SK-N-SH (cell line): ENCODE measurements around the gene SCO1. TPM values are rescaled to one million over a fixed set of nuclear protein-coding genes. Genes with fewer than 3 reads are reported as not detected.

Experiments
- CTCF ChIA-PET: fragments of 300-600, 350-600 bp; formaldehyde crosslinking; extraction: SDS; loops from one replicate; lab custom pipeline; 2021; lab: Yijun Ruan, JAX
- POLR2A ChIA-PET: fragments of 350-600 bp; sonication (Branson Sonifier 250); formaldehyde crosslinking; extraction: SDS; loops from one replicate; lab custom pipeline; 2020; ENCODE audit warnings: antibody characterized with exemption, inconsistent platforms; lab: Yijun Ruan, JAX
- DNase-seq: peaks from one replicate; pipeline ENCODE4 v3.0.0; 2012
- H2AFZ ChIP-seq: fragments of 200-600 bp; sonication (generic); 2 replicates; pipeline ENCODE4 v1.8.1; 2016; ENCODE audit warnings: antibody characterized with exemption, mild to moderate bottlenecking, low read depth
- H3F3A ChIP-seq: fragments of 200-600 bp; sonication (generic); replicated peaks from 2 replicates; pipeline ENCODE3; 2016; ENCODE audit warnings: antibody characterized with exemption, mild to moderate bottlenecking; ENCODE audit not compliant: insufficient read depth
- H3K27ac ChIP-seq, 2 experiments: fragments of 200-500 bp in 1 of 2; fragments of 200-600 bp in 1 of 2; sonication (Bioruptor generic) in 1 of 2; sonication (generic), shearing (Covaris generic) in 1 of 2; 2 replicates each; pipeline versions ENCODE4 v1.5.1 to v1.6.1; 2014 to 2016; ENCODE audit warnings: low read depth in 2 of 2, inconsistent platforms in 1 of 2, low read length in 1 of 2, mild to moderate bottlenecking in 1 of 2, mixed read lengths in 1 of 2
- H3K27me3 ChIP-seq: fragments of 200-600 bp; sonication (generic), shearing (Covaris generic); 2 replicates; pipeline ENCODE4 v1.6.1; 2016; ENCODE audit warnings: mixed run types; ENCODE audit not compliant: insufficient read depth
- H3K36me3 ChIP-seq, 2 experiments: fragments of 200-500 bp in 1 of 2; fragments of 200-600 bp in 1 of 2; sonication (Bioruptor generic) in 1 of 2; sonication (generic) in 1 of 2; replicated peaks in 1 of 2; 2 replicates each; pipeline versions ENCODE3 to v1.5.1; 2014 to 2016; ENCODE audit warnings: low read length in 1 of 2, mild to moderate bottlenecking in 1 of 2; ENCODE audit not compliant: insufficient read depth in 2 of 2, control insufficient read depth in 1 of 2
- H3K4me1 ChIP-seq, 2 experiments: fragments of 200-500 bp in 1 of 2; fragments of 200-600 bp in 1 of 2; sonication (Bioruptor generic) in 1 of 2; sonication (generic), shearing (Covaris generic) in 1 of 2; 2 replicates each; pipeline versions ENCODE4 v1.5.1 to v1.6.1; 2014 to 2016; ENCODE audit warnings: low read depth in 1 of 2, low read length in 1 of 2, mixed run types in 1 of 2; ENCODE audit not compliant: insufficient read depth in 2 of 2, control insufficient read depth in 1 of 2
- H3K4me2 ChIP-seq: fragments of 200-600 bp; sonication (generic), shearing (Covaris generic); 2 replicates; pipeline ENCODE4 v1.6.1; 2017; ENCODE audit warnings: mixed run types
- H3K4me3 ChIP-seq, 2 experiments: fragments of 200-500 bp in 1 of 2; fragments of 200-600 bp in 1 of 2; sonication (Bioruptor generic) in 1 of 2; sonication (generic), shearing (Covaris generic) in 1 of 2; 2 replicates each; pipeline versions ENCODE4 v1.5.1 to v1.8.1; 2014 to 2016; ENCODE audit warnings: low read depth in 2 of 2, inconsistent platforms in 1 of 2, low read length in 1 of 2, mild to moderate bottlenecking in 1 of 2, mixed read lengths in 1 of 2, moderate library complexity in 1 of 2
- H3K79me2 ChIP-seq: fragments of 200-600 bp; sonication (generic); 2 replicates; pipeline ENCODE4 v1.8.1; 2017; ENCODE audit warnings: mild to moderate bottlenecking; ENCODE audit not compliant: insufficient read depth
- H3K9ac ChIP-seq: fragments of 200-600 bp; sonication (generic); 2 replicates; pipeline ENCODE4 v1.6.1; 2017; ENCODE audit warnings: mixed run types
- H3K9me2 ChIP-seq: fragments of 200-600 bp; sonication (generic); 2 replicates; pipeline ENCODE4 v1.6.1; 2017; ENCODE audit warnings: mixed run types
- H3K9me3 ChIP-seq: fragments of 200-600 bp; sonication (generic); 2 replicates; pipeline ENCODE4 v1.6.1; 2017; ENCODE audit warnings: mixed run types, mild to moderate bottlenecking, moderate library complexity
- H4K20me1 ChIP-seq: fragments of 200-600 bp; sonication (generic); 2 replicates; pipeline ENCODE4 v1.6.1; 2017; ENCODE audit warnings: mild to moderate bottlenecking, mixed run types; ENCODE audit not compliant: insufficient read depth
- CHD2 ChIP-seq: fragments of 150-350 bp; IDR thresholded peaks from 2 replicates; pipeline ENCODE4 v1.6.1; 2018; ENCODE audit warnings: low read length; ENCODE audit not compliant: partially characterized antibody
- EP300 ChIP-seq, 2 experiments: IDR thresholded peaks; 2 replicates each; pipeline versions ENCODE4 v1.4.0 to v1.6.1; 2012; ENCODE audit warnings: borderline replicate concordance in 1 of 2, low read depth in 1 of 2, low read length in 1 of 2
- FOSL2 ChIP-seq: IDR thresholded peaks from 2 replicates; pipeline ENCODE4 v1.4.0; 2012; ENCODE audit warnings: low read depth, mild to moderate bottlenecking, moderate library complexity, borderline replicate concordance
- FOXM1 ChIP-seq: IDR thresholded peaks from 2 replicates; pipeline ENCODE4 v1.4.0; 2012; ENCODE audit warnings: low read depth, mild to moderate bottlenecking
- GATA2 ChIP-seq: sonication (generic); formaldehyde crosslinking; IDR thresholded peaks from 2 replicates; pipeline ENCODE4 v1.5.0; 2020; ENCODE audit warnings: mild to moderate bottlenecking, missing genetic modification reagents
- IRF3 ChIP-seq: fragments of 150-350 bp; IDR thresholded peaks from 2 replicates; pipeline ENCODE4 v1.6.1; 2016; ENCODE audit warnings: mild to moderate bottlenecking, low read depth, low read length
- NFIC ChIP-seq: IDR thresholded peaks from 2 replicates; pipeline ENCODE4 v1.4.0; 2012; ENCODE audit warnings: borderline replicate concordance
- RAD21 ChIP-seq: IDR thresholded peaks from 2 replicates; pipeline ENCODE4 v1.6.1; 2012; ENCODE audit warnings: mild to moderate bottlenecking, low read length
- RXRA ChIP-seq: IDR thresholded peaks from 2 replicates; pipeline ENCODE4 v1.4.0; 2012; ENCODE audit warnings: low read depth, mild to moderate bottlenecking, borderline replicate concordance
- SMC3 ChIP-seq: IDR thresholded peaks from 2 replicates; pipeline ENCODE4 v1.6.1; 2012; ENCODE audit warnings: low read depth, low read length, improper control_type of control experiment
- TAF1 ChIP-seq: IDR thresholded peaks from 2 replicates; pipeline ENCODE4 v1.6.1; 2012; ENCODE audit warnings: low read depth, mild to moderate bottlenecking, low read length, moderate library complexity, borderline replicate concordance
- TCF12 ChIP-seq: IDR thresholded peaks from 2 replicates; pipeline ENCODE4 v1.4.0; 2012
- TEAD4 ChIP-seq: IDR thresholded peaks from 2 replicates; pipeline ENCODE4 v1.4.0; 2012; ENCODE audit warnings: mild to moderate bottlenecking, borderline replicate concordance; ENCODE audit not compliant: insufficient read depth
- USF1 ChIP-seq: IDR thresholded peaks from 2 replicates; pipeline ENCODE4 v1.4.0; 2012; ENCODE audit warnings: low read depth, borderline replicate concordance
- YY1 ChIP-seq: IDR thresholded peaks from 2 replicates; pipeline ENCODE4 v1.4.0; 2012; ENCODE audit warnings: low read depth, mild to moderate bottlenecking
- WGBS: methylation state at CpG from one replicate; pipeline ENCODE4 v1.1.6; 2017; ENCODE audit warnings: low lambda C conversion rate; 5-methylcytosine and 5-hydroxymethylcytosine counted together
- polyA plus RNA-seq, 3 experiments: library from polyadenylated mRNA; depleted of rRNA; stranded (reverse); fragments of >200 nt; gene quantifications; 2 replicates each; pipeline ENCODE4 v1.2.3, GENCODE V29; 2012

The SCO1 gene
- polyA plus RNA-seq, 1 of the 3 experiments (the other 2 are of a cell fraction): 28.6 TPM

- 98% methylated on average over 8 of the region's 15 CpGs for WGBS
- no peaks in the 10 kb centered on the region for H4K20me1 ChIP-seq
- no peak within 1 kb of the TSS for H2AFZ ChIP-seq
- H3K4me3 ChIP-seq: no peak within 1 kb of the TSS
- H3F3A ChIP-seq: no peaks in the 10 kb centered on the region
- no peaks in the 10 kb centered on the region for H3K27me3 ChIP-seq
- no peak within 1 kb of the TSS for H3K27ac ChIP-seq
- TF ChIP-seq FOXM1 (no peak), GATA2 (CRISPR knock-in tag) (no peak), RXRA (no peak), EP300 (IDR thresholded peaks at IDR 0.05; ENCODE audit: borderline replicate concordance in 1 of 2, low read depth in 1 of 2, low read length in 1 of 2) (no peak), TEAD4 (no peak), TAF1 (no peak), IRF3 (no peak), CHD2 (no peak), FOSL2 (no peak), YY1 (no peak)
- no peak for DNase-seq
- CTCF ChIA-PET: interaction anchor here (1.0 to 5.0 kb wide), 4 partner anchors 11 to 39 kb away, joined by 3 to 38 read pairs (median 4); no protein-coding TSS in a partner anchor
- H3K4me1 ChIP-seq: peaks cover 0 to 4% of the 10 kb centered on the region in 2 experiments; a peak in 1 of 4 replicates
- no peak within 1 kb of the TSS for H3K4me2 ChIP-seq
- no peaks in the 10 kb centered on the region for H3K9me3 ChIP-seq
- H3K9me2 ChIP-seq: no peaks in the 10 kb centered on the region
- no peak within 1 kb of the TSS for H3K9ac ChIP-seq
- no peaks in the 10 kb centered on the region for H3K79me2 ChIP-seq
- no peaks in the 10 kb centered on the region for H3K36me3 ChIP-seq
- POLR2A ChIA-PET: no interaction called here
Observed at GRCh38 chr17:10657148-10657547, 40.2 kb downstream of the SCO1 start, which contains the start of gene MYH3. TSS of gene MYH3 (minus strand) at chr17:10657309. CDS start at chr17:10655064, 2,245 bp downstream.

GRCh38 chr17:10653987-10654386, 43.3 kb downstream of the SCO1 start:
- H2AFZ ChIP-seq: no peak overlapping the region
- H3K27me3 ChIP-seq: no peaks in the 10 kb centered on the region
- no peak overlapping the region for H3K4me2 ChIP-seq
- H3F3A ChIP-seq: no peaks in the 10 kb centered on the region
- H3K27ac ChIP-seq: no peak overlapping the region
- CTCF ChIA-PET: interaction anchor here (0.7 to 5.0 kb wide), 4 partner anchors 8 to 786 kb away, joined by 3 to 38 read pairs (median 4); no protein-coding TSS in a partner anchor
- no peak overlapping the region for H3K9ac ChIP-seq
- POLR2A ChIA-PET: no interaction called here
- H3K4me3 ChIP-seq: no peak overlapping the region
- no peak for DNase-seq
- TF ChIP-seq TCF12: no peak
- TF ChIP-seq RAD21: no peak
- no peak for TF ChIP-seq GATA2 (CRISPR knock-in tag)
- TF ChIP-seq USF1: no peak
- TF ChIP-seq SMC3: no peak
- no peak for TF ChIP-seq YY1
- no peak for TF ChIP-seq NFIC
- no peaks in the 10 kb centered on the region for H3K9me3 ChIP-seq
- no peaks in the 10 kb centered on the region for H4K20me1 ChIP-seq
- H3K9me2 ChIP-seq: no peaks in the 10 kb centered on the region
- H3K79me2 ChIP-seq: no peaks in the 10 kb centered on the region
- peaks cover 0 to 4% of the 10 kb centered on the region in 2 experiments; a peak in 1 of 4 replicates for H3K4me1 ChIP-seq
- H3K36me3 ChIP-seq: no peaks in the 10 kb centered on the region
- WGBS: 84% methylated on average over 5 of the region's 5 CpGs
